Loucy (cell line): ENCODE results near the gene PCBD2.

Experiments used
- H2AFZ ChIP-seq: fragments of 200-600 bp; sonication (generic); 2 replicates; pipeline ENCODE4 v1.6.0; 2016; ENCODE audit warnings: antibody characterized with exemption, mild to moderate bottlenecking, low read length, moderate library complexity
- H3F3A ChIP-seq: fragments of 200-600 bp; 2 replicates; pipeline ENCODE4 v1.6.0; 2016; ENCODE audit warnings: antibody characterized with exemption, low read depth, mild to moderate bottlenecking
- H3K27me3 ChIP-seq: fragments of 200-600 bp; sonication (generic); 2 replicates; pipeline ENCODE4 v1.6.1; 2014; ENCODE audit warnings: low read length, mild to moderate bottlenecking; ENCODE audit not compliant: insufficient read depth, poor library complexity, severe bottlenecking
- H3K36me3 ChIP-seq: fragments of 200-600 bp; sonication (generic); 2 replicates; pipeline ENCODE4 v1.6.1; 2016; ENCODE audit warnings: low read length; ENCODE audit not compliant: insufficient read depth
- H3K4me1 ChIP-seq: fragments of 200-600 bp; sonication (generic); 2 replicates; pipeline ENCODE4 v1.5.1; 2014; ENCODE audit warnings: low read length, mild to moderate bottlenecking; ENCODE audit not compliant: insufficient read depth, poor library complexity, severe bottlenecking
- H3K4me2 ChIP-seq: fragments of 200-600 bp; sonication (generic); 2 replicates; pipeline ENCODE4 v1.6.0; 2014; ENCODE audit warnings: antibody characterized with exemption, low read length, low read depth, mild to moderate bottlenecking; ENCODE audit not compliant: poor library complexity, severe bottlenecking
- H3K4me3 ChIP-seq: fragments of 200-600 bp; sonication (generic); 2 replicates; pipeline ENCODE4 v1.5.1; 2014; ENCODE audit warnings: low read length, mild to moderate bottlenecking, mixed read lengths; ENCODE audit not compliant: poor library complexity, severe bottlenecking
- H3K79me2 ChIP-seq: fragments of 200-600 bp; sonication (generic); 2 replicates; pipeline ENCODE4 v1.6.1; 2014; ENCODE audit warnings: low read length; ENCODE audit not compliant: insufficient read depth
- H3K9ac ChIP-seq: fragments of 200-600 bp; sonication (generic); 2 replicates; pipeline ENCODE4 v1.6.0; 2014; ENCODE audit warnings: mild to moderate bottlenecking, low read depth, low read length, moderate library complexity; ENCODE audit not compliant: poor library complexity, severe bottlenecking
- H3K9me2 ChIP-seq: fragments of 200-600 bp; sonication (generic); replicated peaks from 2 replicates; pipeline ENCODE4 v1.6.1; 2016; ENCODE audit warnings: low read depth, low read length, mixed read lengths
- H3K9me3 ChIP-seq: fragments of 200-600 bp; sonication (generic); 2 replicates; pipeline ENCODE4 v1.6.1; 2014; ENCODE audit warnings: mild to moderate bottlenecking, antibody characterized with exemption, low read length, low read depth; ENCODE audit not compliant: insufficient read depth
- H4K20me1 ChIP-seq: fragments of 200-600 bp; sonication (generic); 2 replicates; pipeline ENCODE4 v1.6.0; 2014; ENCODE audit warnings: antibody characterized with exemption, low read length, mild to moderate bottlenecking; ENCODE audit not compliant: insufficient read depth, poor library complexity, severe bottlenecking
- EZH2phosphoT487 ChIP-seq: fragments of 200-600 bp; IDR thresholded peaks from 2 replicates; pipeline ENCODE4 v1.6.1; 2018; ENCODE audit warnings: antibody characterized with exemption, mild to moderate bottlenecking, moderate library complexity, borderline replicate concordance
- TF ChIP-seq, protein P1 (sequence below): fragments of 200-600 bp; sonication (generic); conservative IDR thresholded peaks from 2 replicates; pipeline ENCODE4 v1.5.1; 2014; ENCODE audit warnings: mild to moderate bottlenecking, antibody characterized with exemption, low read length

PCBD2 gene

DNA sequence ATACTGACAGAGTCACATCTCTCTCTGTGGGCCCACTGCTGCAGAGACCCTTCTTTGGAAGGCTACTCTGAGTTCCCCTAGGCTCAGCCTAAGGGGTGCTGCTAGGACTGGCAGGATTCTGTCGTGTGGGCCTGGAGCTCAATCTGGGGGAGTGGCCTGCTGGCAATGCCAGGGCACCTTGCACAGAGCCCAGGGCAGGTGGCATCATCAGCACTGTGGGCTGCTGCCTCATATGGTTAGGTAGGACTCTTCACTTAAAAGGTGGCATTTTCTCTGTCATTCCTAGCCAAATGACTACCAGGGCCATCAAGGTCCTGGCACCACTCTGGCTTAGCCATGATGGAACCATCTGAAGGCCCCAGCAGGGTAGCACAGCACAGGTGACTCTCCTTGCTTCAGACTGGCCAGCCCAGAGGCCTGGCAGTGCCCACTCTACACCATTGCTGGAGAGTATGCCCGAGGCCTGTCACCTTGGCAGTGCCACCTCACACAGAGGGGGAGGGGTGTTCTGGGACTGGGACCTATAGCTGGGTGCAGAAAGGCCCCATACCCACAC, 107.2 kb downstream of the PCBD2 start:
- H3K36me3 ChIP-seq: no peaks in the 10 kb centered on the region
- no peaks in the 10 kb centered on the region for H3K9me3 ChIP-seq
- no peaks in the 10 kb centered on the region for H4K20me1 ChIP-seq
- H3K27me3 ChIP-seq: no peaks in the 10 kb centered on the region
- H3K4me1 ChIP-seq: peaks cover 9% of the 10 kb centered on the region
- H2AFZ ChIP-seq: no peak overlapping the region
- H3K4me2 ChIP-seq: no peak overlapping the region
- no peaks in the 10 kb centered on the region for H3K79me2 ChIP-seq
- H3F3A ChIP-seq: no peaks in the 10 kb centered on the region
- TF ChIP-seq EZH2phosphoT487: no peak
- TF ChIP-seq, protein P1, sequence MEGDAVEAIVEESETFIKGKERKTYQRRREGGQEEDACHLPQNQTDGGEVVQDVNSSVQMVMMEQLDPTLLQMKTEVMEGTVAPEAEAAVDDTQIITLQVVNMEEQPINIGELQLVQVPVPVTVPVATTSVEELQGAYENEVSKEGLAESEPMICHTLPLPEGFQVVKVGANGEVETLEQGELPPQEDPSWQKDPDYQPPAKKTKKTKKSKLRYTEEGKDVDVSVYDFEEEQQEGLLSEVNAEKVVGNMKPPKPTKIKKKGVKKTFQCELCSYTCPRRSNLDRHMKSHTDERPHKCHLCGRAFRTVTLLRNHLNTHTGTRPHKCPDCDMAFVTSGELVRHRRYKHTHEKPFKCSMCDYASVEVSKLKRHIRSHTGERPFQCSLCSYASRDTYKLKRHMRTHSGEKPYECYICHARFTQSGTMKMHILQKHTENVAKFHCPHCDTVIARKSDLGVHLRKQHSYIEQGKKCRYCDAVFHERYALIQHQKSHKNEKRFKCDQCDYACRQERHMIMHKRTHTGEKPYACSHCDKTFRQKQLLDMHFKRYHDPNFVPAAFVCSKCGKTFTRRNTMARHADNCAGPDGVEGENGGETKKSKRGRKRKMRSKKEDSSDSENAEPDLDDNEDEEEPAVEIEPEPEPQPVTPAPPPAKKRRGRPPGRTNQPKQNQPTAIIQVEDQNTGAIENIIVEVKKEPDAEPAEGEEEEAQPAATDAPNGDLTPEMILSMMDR: no peak
- no peak overlapping the region for H3K4me3 ChIP-seq
- H3K9ac ChIP-seq: no peak overlapping the region
- no peaks in the 10 kb centered on the region for H3K9me2 ChIP-seq
